GM23338 (cell line): ENCODE measurements around the gene MGAT2. TPM values are rescaled to one million over a fixed set of nuclear protein-coding genes. Genes with fewer than 3 reads are reported as not detected.

Experiments
- ATAC-seq: fragments of 200-7000 bp; cut with Tn5 transposase; 3 replicates; pipeline ENCODE4 v1.9.1; 2020
- DNase-seq: peaks from one replicate; pipeline ENCODE4 v3.0.0-alpha.2; 2015; ENCODE audit warnings: low spot score
- H2AFZ ChIP-seq: fragments of 200-600 bp; sonication (generic); 2 replicates; pipeline ENCODE4 v1.8.0; 2016; ENCODE audit warnings: antibody characterized with exemption, mild to moderate bottlenecking, moderate library complexity
- H3F3A ChIP-seq: fragments of 200-600 bp; sonication (generic); replicated peaks from 2 replicates; pipeline ENCODE4 v1.8.0; 2017; ENCODE audit warnings: antibody characterized with exemption, mixed run types, low read depth
- H3K27ac ChIP-seq: fragments of 200-600 bp; sonication (generic); 2 replicates; pipeline ENCODE4 v1.6.1; 2016; ENCODE audit warnings: low read depth
- H3K27me3 ChIP-seq: fragments of 200-600 bp; sonication (generic); 2 replicates; pipeline ENCODE4 v1.8.0; 2016; ENCODE audit warnings: mild to moderate bottlenecking, mixed run types, moderate library complexity; ENCODE audit not compliant: insufficient read depth
- H3K36me3 ChIP-seq: fragments of 200-600 bp; sonication (generic); 2 replicates; pipeline ENCODE4 v1.8.0; 2016; ENCODE audit warnings: mild to moderate bottlenecking; ENCODE audit not compliant: insufficient read depth
- H3K4me1 ChIP-seq: fragments of 200-600 bp; sonication (generic); 2 replicates; pipeline ENCODE4 v1.8.0; 2016; ENCODE audit warnings: mild to moderate bottlenecking, moderate library complexity; ENCODE audit not compliant: insufficient read depth
- H3K4me2 ChIP-seq: fragments of 200-600 bp; sonication (generic); 2 replicates; pipeline ENCODE4 v1.7.1; 2017; ENCODE audit warnings: mixed run types
- H3K4me3 ChIP-seq: fragments of 200-600 bp; sonication (generic); 2 replicates; pipeline ENCODE4 v1.6.1; 2016; ENCODE audit warnings: mixed run types
- H3K79me2 ChIP-seq: fragments of 200-600 bp; sonication (generic); replicated peaks from 2 replicates; pipeline ENCODE4 v1.8.0; 2017; ENCODE audit warnings: mild to moderate bottlenecking; ENCODE audit not compliant: insufficient read depth
- H3K9me2 ChIP-seq: fragments of 200-600 bp; sonication (generic); 2 replicates; pipeline ENCODE4 v1.8.0; 2017; ENCODE audit not compliant: insufficient read depth
- H4K20me1 ChIP-seq: fragments of 200-600 bp; sonication (generic); replicated peaks from 2 replicates; pipeline ENCODE4 v1.8.0; 2017; ENCODE audit warnings: mild to moderate bottlenecking; ENCODE audit not compliant: insufficient read depth
- H3K27ac Mint-ChIP-seq: 2 replicates; pipeline ENCODE4 v1.8.0; 2020; ENCODE audit warnings: inconsistent platforms, mild to moderate bottlenecking, moderate library complexity, mixed read lengths
- H3K27me3 Mint-ChIP-seq: 3 replicates; pipeline ENCODE4 v1.8.0; 2022; ENCODE audit warnings: low read depth, mild to moderate bottlenecking, moderate library complexity, mixed read lengths, inconsistent platforms; ENCODE audit not compliant: insufficient read depth, poor library complexity
- H3K36me3 Mint-ChIP-seq: 3 replicates; pipeline ENCODE4 v1.8.0; 2021; ENCODE audit warnings: low read depth, mild to moderate bottlenecking, inconsistent platforms, moderate library complexity, mixed read lengths
- H3K4me1 Mint-ChIP-seq: 3 replicates; pipeline ENCODE4 v1.8.0; 2020; ENCODE audit warnings: mild to moderate bottlenecking, inconsistent platforms, mixed read lengths
- H3K4me3 Mint-ChIP-seq: 3 replicates; pipeline ENCODE4 v1.8.0; 2021; ENCODE audit warnings: moderate library complexity, mild to moderate bottlenecking, inconsistent platforms, mixed read lengths
- H3K9me3 Mint-ChIP-seq: 3 replicates; pipeline ENCODE4 v1.8.0; 2020; ENCODE audit warnings: moderate library complexity, mild to moderate bottlenecking, inconsistent platforms, mixed read lengths
- CREB1 ChIP-seq: fragments of 250-450 bp; sonication (Bioruptor Pico); IDR thresholded peaks from 2 replicates; pipeline ENCODE4 v1.5.0; 2020; ENCODE audit warnings: low read depth, mild to moderate bottlenecking, moderate library complexity
- CTCF ChIP-seq, 2 experiments: fragments of 200-600 bp in 1 of 2; sonication (generic) in 1 of 2; conservative IDR thresholded peaks; 2 replicates each; pipeline versions ENCODE4 v1.5.1 to v1.6.1; 2016 to 2017; ENCODE audit warnings: antibody characterized with exemption in 2 of 2, low read depth in 2 of 2, mild to moderate bottlenecking in 2 of 2, moderate library complexity in 1 of 2
- ETS1 ChIP-seq: IDR thresholded peaks from 2 replicates; pipeline ENCODE4 v1.6.1; 2016; ENCODE audit warnings: antibody characterized with exemption
- EZH2 ChIP-seq: fragments of 200-600 bp; sonication (generic); IDR thresholded peaks from one replicate; pipeline ENCODE4 v1.8.0; 2017; ENCODE audit warnings: antibody characterized with exemption, mild to moderate bottlenecking, low read depth; ENCODE audit not compliant: unreplicated experiment
- EZH2phosphoT487 ChIP-seq: fragments of 200-600 bp; sonication (generic); IDR thresholded peaks from one replicate; pipeline ENCODE4 v1.8.1; 2018; ENCODE audit warnings: antibody characterized with exemption; ENCODE audit not compliant: unreplicated experiment
- JUNB ChIP-seq: IDR thresholded peaks from one replicate; pipeline ENCODE4 v1.6.1; 2016; ENCODE audit warnings: antibody characterized with exemption; ENCODE audit not compliant: unreplicated experiment
- NANOG ChIP-seq: IDR thresholded peaks from 2 replicates; pipeline ENCODE4 v1.6.1; 2016; ENCODE audit warnings: antibody characterized with exemption, borderline replicate concordance
- POLR2AphosphoS5 ChIP-seq: IDR thresholded peaks from 2 replicates; pipeline ENCODE4 v1.6.1; 2016; ENCODE audit warnings: antibody characterized with exemption, low read depth
- STAT1 ChIP-seq: IDR thresholded peaks from one replicate; pipeline ENCODE4 v1.6.1; 2016; ENCODE audit warnings: antibody characterized with exemption; ENCODE audit not compliant: unreplicated experiment
- ZNF114 ChIP-seq: fragments of 250-450 bp; sonication (Bioruptor Pico); IDR thresholded peaks from 2 replicates; pipeline ENCODE4 v1.5.0; 2020; ENCODE audit warnings: mild to moderate bottlenecking, moderate library complexity
- ZNF331 ChIP-seq: fragments of 250-450 bp; sonication (Bioruptor Pico); IDR thresholded peaks from 2 replicates; pipeline ENCODE4 v1.5.0; 2020; ENCODE audit warnings: low read depth, mild to moderate bottlenecking, moderate library complexity
- ZNF462 ChIP-seq: fragments of 250-450 bp; sonication (Bioruptor Pico); IDR thresholded peaks from 2 replicates; pipeline ENCODE4 v1.5.0; 2020; ENCODE audit warnings: mild to moderate bottlenecking, moderate library complexity
- polyA plus RNA-seq: library from polyadenylated mRNA; unstranded; fragments of >200 nt; fragmentation: Nextera tagmentation; extraction: Ambion mirVana; gene quantifications from 2 replicates; pipeline ENCODE4 v1.2.1, GENCODE V29; 2016
- total RNA-seq: library from RNA; depleted of rRNA; stranded (reverse); fragments of >200 nt; shearing (Covaris generic); gene quantifications from 2 replicates; pipeline ENCODE4 v1.2.3, GENCODE V29; 2014

Gene MGAT2
- total and polyA plus RNA-seq, 2 experiments from 2014 or later: 10.1 to 31.6 TPM

GRCh38 chr14:49623387-49623786, 2.8 kb downstream of the MGAT2 start (continued):
- TF ChIP-seq ZNF462 (CRISPR knock-in tag) (no peak), STAT1 (no peak), ZNF114 (CRISPR knock-in tag) (no peak)

- H3K4me2 ChIP-seq: no peak overlapping the region
- no peak overlapping the region for H3K27ac ChIP-seq
- no peak overlapping the region for H3K4me3 ChIP-seq
- DNase-seq (no peak), ATAC-seq (no peak)
- H3K27ac Mint-ChIP-seq: no peak overlapping the region
- H3K4me1 ChIP-seq: peaks cover 11% of the 10 kb centered on the region
- H3K27me3 ChIP-seq: no peaks in the 10 kb centered on the region
- H3K9me2 ChIP-seq: no peaks in the 10 kb centered on the region
- no peaks in the 10 kb centered on the region for H3K9me3 Mint-ChIP-seq
- H4K20me1 ChIP-seq: peaks cover 21% of the 10 kb centered on the region
- H3K27me3 Mint-ChIP-seq: peaks cover 1% of the 10 kb centered on the region
- H3K36me3 ChIP-seq: peaks cover 10% of the 10 kb centered on the region; the same call in 1 of the 2 replicates
- H3K4me1 Mint-ChIP-seq: peaks cover 15% of the 10 kb centered on the region
- H3K36me3 Mint-ChIP-seq: peaks cover 52% of the 10 kb centered on the region
- H3K79me2 ChIP-seq: peaks cover 59% of the 10 kb centered on the region
- peaks cover 6% of the 10 kb centered on the region; the same call in 1 of the 2 replicates for H3F3A ChIP-seq
- no peak overlapping the region for H2AFZ ChIP-seq
- no peak overlapping the region for H3K4me3 Mint-ChIP-seq
- TF ChIP-seq CREB1 (CRISPR knock-in tag) (no peak), CTCF (conservative IDR thresholded peaks at IDR 0.05; ENCODE audit: low read depth in 2 of 2) (no peak), NANOG (no peak), EZH2 (no peak), POLR2AphosphoS5 (no peak), JUNB (no peak), EZH2phosphoT487 (no peak), STAT1 (no peak), ZNF331 (CRISPR knock-in tag) (no peak), ETS1 (no peak), ZNF114 (CRISPR knock-in tag) (no peak)
Measured at GRCh38 chr14:49623941-49624839, 3.6 kb downstream of the MGAT2 start.
